ENCODE results near the gene HYDIN.

HYDIN gene

GRCh38 chr16:71260995-71261394, 30.5 kb upstream of the HYDIN start:
- TF ChIP-seq CTCF (IDR thresholded peaks at IDR 0.05; ENCODE audit: low read depth, low read length, missing control alignments) = no peak
- in situ Hi-C loops (cut with HindIII; ENCODE audit: low sequenced_read_pairs) = no loop called here
- H3K4me3 ChIP-seq (ENCODE audit: low read depth, low read length) = no peak overlapping the region
- no peak for DNase-seq (ENCODE audit: low read depth)

- DNase-seq (ENCODE audit: low read depth) = no peak
- in situ Hi-C loops (cut with HindIII; ENCODE audit: low sequenced_read_pairs) = no loop called here
Observed at GRCh38 chr16:71259086-71259485, 28.6 kb upstream of the HYDIN start.

DNA sequence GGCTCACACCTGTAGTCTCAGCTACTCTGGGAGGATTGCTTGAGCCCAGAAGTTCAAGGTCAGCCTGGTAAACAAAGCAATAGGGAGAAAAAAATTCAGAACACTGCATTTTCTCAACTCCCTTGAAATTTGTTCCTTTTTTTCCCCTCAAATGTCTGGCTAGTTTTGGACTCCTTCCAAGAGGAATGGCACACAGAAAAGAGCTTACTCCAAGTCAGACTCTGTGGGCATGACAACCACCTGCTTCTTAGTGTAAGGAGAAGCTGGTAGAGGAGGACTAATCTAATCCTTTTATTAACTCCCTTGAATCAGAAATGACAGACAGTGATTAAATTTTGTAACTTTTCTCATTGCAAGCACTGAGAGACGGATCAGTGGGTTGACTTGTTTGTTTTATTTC, 27.9 kb upstream of the HYDIN start:
- in situ Hi-C loops (cut with HindIII; ENCODE audit: low sequenced_read_pairs) = no loop called here
- no peak overlapping the region for H3K4me3 ChIP-seq (ENCODE audit: low read depth, low read length)
- TF ChIP-seq CTCF (IDR thresholded peaks at IDR 0.05; ENCODE audit: low read depth, low read length, missing control alignments) = no peak
- no peak for DNase-seq (ENCODE audit: low read depth)

More at GRCh38 chr16:71259086-71259485, 28.6 kb upstream of the HYDIN start:
- H3K4me3 ChIP-seq (ENCODE audit: low read depth, low read length) = no peak overlapping the region
- TF ChIP-seq CTCF (IDR thresholded peaks at IDR 0.05; ENCODE audit: low read depth, low read length, missing control alignments) = no peak

GRCh38 chr16:71257768-71258167, 27.2 kb upstream of the HYDIN start:
- DNase-seq (ENCODE audit: low read depth) = no peak
- TF ChIP-seq CTCF (IDR thresholded peaks at IDR 0.05; ENCODE audit: low read depth, low read length, missing control alignments) = no peak
- in situ Hi-C loops (cut with HindIII; ENCODE audit: low sequenced_read_pairs) = no loop called here
- no peak overlapping the region for H3K4me3 ChIP-seq (ENCODE audit: low read depth, low read length)

DNA sequence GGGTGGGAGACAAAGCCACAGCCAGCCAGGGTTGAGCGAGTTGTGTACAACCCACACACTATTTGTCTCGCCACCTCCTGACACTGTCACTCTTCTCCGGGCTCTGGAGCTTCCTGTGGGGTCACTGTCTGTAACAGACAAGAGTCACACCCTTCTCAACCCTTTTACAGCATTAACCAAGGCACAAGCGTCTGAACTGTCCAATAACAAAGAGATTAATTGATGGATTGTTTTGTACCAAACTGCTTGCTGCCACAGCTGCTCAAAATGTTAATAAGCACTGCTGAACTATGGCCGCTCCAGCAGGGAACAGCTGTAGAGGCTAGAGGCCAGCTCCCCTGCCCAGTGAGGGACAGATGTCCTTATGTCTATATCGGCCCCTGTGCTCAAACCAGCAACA, 25.2 kb upstream of the HYDIN start:
- no peak overlapping the region for H3K4me3 ChIP-seq (ENCODE audit: low read depth, low read length)
- DNase-seq (ENCODE audit: low read depth) = no peak
- in situ Hi-C loops (cut with HindIII; ENCODE audit: low sequenced_read_pairs) = no loop called here
- TF ChIP-seq CTCF (IDR thresholded peaks at IDR 0.05; ENCODE audit: low read depth, low read length, missing control alignments) = no peak

DNA sequence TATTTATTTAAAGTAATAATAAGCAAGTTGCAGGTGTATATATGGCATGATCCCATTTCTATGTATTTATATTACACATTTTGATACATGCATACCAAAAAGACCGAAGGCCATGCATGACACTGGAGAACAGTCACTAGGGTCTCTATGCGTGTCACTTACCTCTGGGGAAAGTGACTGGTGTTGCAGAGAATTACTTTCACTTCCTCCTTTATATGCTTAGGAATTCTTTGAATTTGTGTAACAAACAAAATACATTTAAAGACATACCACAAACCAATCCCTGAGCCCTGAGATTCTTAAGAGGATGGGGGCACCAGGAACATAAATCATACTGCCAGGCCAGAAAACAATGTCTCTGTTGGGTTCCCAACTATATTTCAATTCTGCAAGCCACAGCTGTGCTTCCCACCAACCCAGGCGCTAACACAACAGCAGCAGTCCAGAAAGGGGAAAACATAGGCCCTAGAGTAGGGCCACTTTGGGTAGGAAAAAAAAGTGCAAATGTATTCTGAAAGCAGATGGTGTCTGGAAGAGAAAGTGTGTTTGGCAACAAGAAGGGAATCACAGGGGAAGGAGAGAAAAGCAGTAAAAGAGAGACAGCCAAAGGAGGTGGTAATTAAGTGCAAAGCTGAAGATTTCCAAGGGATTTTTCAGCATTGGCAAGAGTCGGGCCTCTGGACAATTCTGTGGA, 24.5 kb upstream of the HYDIN start:
- in situ Hi-C loops (cut with HindIII; ENCODE audit: low sequenced_read_pairs) = no loop called here
- TF ChIP-seq CTCF (IDR thresholded peaks at IDR 0.05; ENCODE audit: low read depth, low read length, missing control alignments) = no peak
- DNase-seq (ENCODE audit: low read depth) = no peak
- H3K4me3 ChIP-seq (ENCODE audit: low read depth, low read length) = no peak overlapping the region

All from astrocyte of the cerebellum (primary cell).